PFSK-1 (cell line): ENCODE measurements around the gene TPD52L2.

Experiments
- TAF1 ChIP-seq: IDR thresholded peaks from 2 replicates; pipeline ENCODE4 v1.6.1; 2012; ENCODE audit warnings: low read length, control low read depth, borderline replicate concordance; ENCODE audit not compliant: insufficient read depth
- TF ChIP-seq, protein P1 (sequence below), 2 experiments: IDR thresholded peaks; 2 replicates each; pipeline versions ENCODE4 v1.6.1 to v1.8.0; 2011 to 2012; ENCODE audit warnings: low read depth in 2 of 2, low read length in 2 of 2, control low read depth in 1 of 2, inconsistent platforms in 1 of 2, mild to moderate bottlenecking in 1 of 2, moderate library complexity in 1 of 2; ENCODE audit not compliant: insufficient read depth in 1 of 2

- TF ChIP-seq, protein P1, sequence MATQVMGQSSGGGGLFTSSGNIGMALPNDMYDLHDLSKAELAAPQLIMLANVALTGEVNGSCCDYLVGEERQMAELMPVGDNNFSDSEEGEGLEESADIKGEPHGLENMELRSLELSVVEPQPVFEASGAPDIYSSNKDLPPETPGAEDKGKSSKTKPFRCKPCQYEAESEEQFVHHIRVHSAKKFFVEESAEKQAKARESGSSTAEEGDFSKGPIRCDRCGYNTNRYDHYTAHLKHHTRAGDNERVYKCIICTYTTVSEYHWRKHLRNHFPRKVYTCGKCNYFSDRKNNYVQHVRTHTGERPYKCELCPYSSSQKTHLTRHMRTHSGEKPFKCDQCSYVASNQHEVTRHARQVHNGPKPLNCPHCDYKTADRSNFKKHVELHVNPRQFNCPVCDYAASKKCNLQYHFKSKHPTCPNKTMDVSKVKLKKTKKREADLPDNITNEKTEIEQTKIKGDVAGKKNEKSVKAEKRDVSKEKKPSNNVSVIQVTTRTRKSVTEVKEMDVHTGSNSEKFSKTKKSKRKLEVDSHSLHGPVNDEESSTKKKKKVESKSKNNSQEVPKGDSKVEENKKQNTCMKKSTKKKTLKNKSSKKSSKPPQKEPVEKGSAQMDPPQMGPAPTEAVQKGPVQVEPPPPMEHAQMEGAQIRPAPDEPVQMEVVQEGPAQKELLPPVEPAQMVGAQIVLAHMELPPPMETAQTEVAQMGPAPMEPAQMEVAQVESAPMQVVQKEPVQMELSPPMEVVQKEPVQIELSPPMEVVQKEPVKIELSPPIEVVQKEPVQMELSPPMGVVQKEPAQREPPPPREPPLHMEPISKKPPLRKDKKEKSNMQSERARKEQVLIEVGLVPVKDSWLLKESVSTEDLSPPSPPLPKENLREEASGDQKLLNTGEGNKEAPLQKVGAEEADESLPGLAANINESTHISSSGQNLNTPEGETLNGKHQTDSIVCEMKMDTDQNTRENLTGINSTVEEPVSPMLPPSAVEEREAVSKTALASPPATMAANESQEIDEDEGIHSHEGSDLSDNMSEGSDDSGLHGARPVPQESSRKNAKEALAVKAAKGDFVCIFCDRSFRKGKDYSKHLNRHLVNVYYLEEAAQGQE (IDR thresholded peaks at IDR 0.05; ENCODE audit: insufficient read depth in 1 of 2, low read depth in 2 of 2, low read length in 2 of 2): no peak
- TF ChIP-seq TAF1: no peak
Measured at GRCh38 chr20:63840405-63840828, 24.7 kb upstream of the TPD52L2 start.
